GM12892 (cell line): ENCODE data around the gene GTF2H4.

Experiments used
- DNase-seq: peaks from one replicate; pipeline ENCODE4 v3.0.0; 2011; ENCODE audit not compliant: insufficient read length
- FAIRE-seq: peaks from 2 replicates; lab custom pipeline; 2011; peaks lifted over from hg19 to GRCh38; lab: Jason Lieb, UNC
- POLR2A ChIP-seq: IDR thresholded peaks from 2 replicates; pipeline ENCODE4 v1.6.1; 2011; ENCODE audit warnings: low read depth, low read length, control low read depth
- POLR2AphosphoS5 ChIP-seq: IDR thresholded peaks from 2 replicates; pipeline ENCODE4 v1.6.1; 2011; ENCODE audit warnings: low read depth, low read length, control low read depth
- TAF1 ChIP-seq: IDR thresholded peaks from 2 replicates; pipeline ENCODE4 v1.6.1; 2011; ENCODE audit warnings: low read depth, mild to moderate bottlenecking, control low read depth, low read length, borderline replicate concordance

Gene GTF2H4

DNA sequence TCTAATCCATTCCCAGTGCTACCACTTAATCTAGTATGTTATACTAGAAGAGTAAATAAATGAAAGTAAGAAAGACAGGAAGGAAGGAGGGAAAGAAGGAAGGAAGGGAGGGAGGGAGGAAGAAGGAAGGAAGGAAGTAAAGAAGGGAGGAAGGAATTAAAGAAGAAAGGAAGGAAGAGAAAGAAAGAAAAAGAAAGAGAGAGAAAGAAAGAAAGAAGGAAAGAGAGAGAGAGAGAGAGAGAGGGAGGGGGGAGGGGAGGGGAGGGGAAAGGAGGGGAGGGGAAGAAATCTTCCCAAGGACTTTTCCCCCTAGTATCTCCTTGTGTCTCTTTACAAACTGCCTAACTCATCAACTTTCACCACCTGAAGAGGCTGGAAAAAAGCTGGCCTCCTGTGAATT lies 54.7 kb downstream of the GTF2H4 start:
- DNase-seq (no peak), FAIRE-seq (no peak)
- TF ChIP-seq TAF1 (no peak), POLR2AphosphoS5 (no peak), POLR2A (no peak)

DNA sequence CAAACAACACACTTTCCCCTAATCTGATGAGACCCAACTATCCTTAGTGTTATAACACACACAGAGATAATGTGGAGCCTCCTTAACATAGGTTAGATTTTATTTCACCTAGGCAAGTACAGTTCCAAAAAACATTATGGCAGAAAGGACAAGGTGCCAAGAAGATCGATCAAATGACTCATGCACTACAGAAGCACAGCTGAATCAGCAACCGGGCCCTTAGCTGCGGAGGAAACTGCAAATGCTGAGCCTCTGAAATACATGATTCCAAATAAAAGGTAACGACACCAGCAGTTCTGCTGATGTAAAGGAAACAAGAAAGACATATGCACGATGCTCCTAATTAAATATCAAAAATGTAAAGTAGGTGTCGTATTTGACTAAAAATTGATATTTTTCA lies 55.6 kb downstream of the GTF2H4 start:
- TF ChIP-seq TAF1 (no peak), POLR2A (no peak), POLR2AphosphoS5 (no peak)
- FAIRE-seq (no peak), DNase-seq (no peak)
